ENCODE measurements around the gene ZBTB7C.

ZBTB7C gene

GRCh38 chr18:48249854-48250253 lies 159.3 kb downstream of the ZBTB7C start:
- Histone ChIP-seq H3K36me3 (ENCODE audit: insufficient read depth, low read length) (no peaks in the 10 kb centered on the region), H3K9me3 (ENCODE audit: low read length) (no peaks in the 10 kb centered on the region), H3K27me3 (ENCODE audit: insufficient read depth, low read length) (no peaks in the 10 kb centered on the region), H3K4me3 (ENCODE audit: low read length) (no peak overlapping the region), H3K4me1 (ENCODE audit: insufficient read depth, low read length) (no peaks in the 10 kb centered on the region), H2AFZ (ENCODE audit: low read depth, low read length) (no peak overlapping the region)

- H3K9me3 ChIP-seq (ENCODE audit: low read length): no peaks in the 10 kb centered on the region
- H3K36me3 ChIP-seq (ENCODE audit: insufficient read depth, low read length): no peaks in the 10 kb centered on the region
- no peaks in the 10 kb centered on the region for H3K4me1 ChIP-seq (ENCODE audit: insufficient read depth, low read length)
- no peaks in the 10 kb centered on the region for H3K27me3 ChIP-seq (ENCODE audit: insufficient read depth, low read length)
- no peak overlapping the region for H3K4me3 ChIP-seq (ENCODE audit: low read length)
- H2AFZ ChIP-seq (ENCODE audit: low read depth, low read length): no peak overlapping the region
These were observed 164.7 kb downstream of the ZBTB7C start for GRCh38 chr18:48244530-48244929.

GRCh38 chr18:48238636-48239035 lies 170.5 kb downstream of the ZBTB7C start:
- H3K4me3 ChIP-seq (ENCODE audit: low read length): no peak overlapping the region
- no peaks in the 10 kb centered on the region for H3K9me3 ChIP-seq (ENCODE audit: low read length)
- H3K36me3 ChIP-seq (ENCODE audit: insufficient read depth, low read length): no peaks in the 10 kb centered on the region

GRCh38 chr18:48238206-48238605 lies 171.0 kb downstream of the ZBTB7C start:
- Histone ChIP-seq H3K9me3 (ENCODE audit: low read length) (no peaks in the 10 kb centered on the region), H2AFZ (ENCODE audit: low read depth, low read length) (no peak overlapping the region), H3K4me1 (ENCODE audit: insufficient read depth, low read length) (no peaks in the 10 kb centered on the region), H3K4me3 (ENCODE audit: low read length) (no peak overlapping the region), H3K36me3 (ENCODE audit: insufficient read depth, low read length) (no peaks in the 10 kb centered on the region), H3K27me3 (ENCODE audit: insufficient read depth, low read length) (no peaks in the 10 kb centered on the region)

More at GRCh38 chr18:48238636-48239035, 170.5 kb downstream of the ZBTB7C start:
- no peaks in the 10 kb centered on the region for H3K4me1 ChIP-seq (ENCODE audit: insufficient read depth, low read length)
- no peaks in the 10 kb centered on the region for H3K27me3 ChIP-seq (ENCODE audit: insufficient read depth, low read length)
- no peak overlapping the region for H2AFZ ChIP-seq (ENCODE audit: low read depth, low read length)

GRCh38 chr18:48236822-48237221 lies 172.4 kb downstream of the ZBTB7C start:
- H2AFZ ChIP-seq (ENCODE audit: low read depth, low read length): no peak overlapping the region
- no peak overlapping the region for H3K4me3 ChIP-seq (ENCODE audit: low read length)
- H3K27me3 ChIP-seq (ENCODE audit: insufficient read depth, low read length): no peaks in the 10 kb centered on the region
- no peaks in the 10 kb centered on the region for H3K4me1 ChIP-seq (ENCODE audit: insufficient read depth, low read length)
- no peaks in the 10 kb centered on the region for H3K36me3 ChIP-seq (ENCODE audit: insufficient read depth, low read length)
- H3K9me3 ChIP-seq (ENCODE audit: low read length): no peaks in the 10 kb centered on the region

GRCh38 chr18:48230467-48231113 lies 178.6 kb downstream of the ZBTB7C start:
- Histone ChIP-seq H3K4me3 (ENCODE audit: low read length) (no peak overlapping the region), H2AFZ (ENCODE audit: low read depth, low read length) (no peak overlapping the region), H3K9me3 (ENCODE audit: low read length) (no peaks in the 10 kb centered on the region), H3K27me3 (ENCODE audit: insufficient read depth, low read length) (no peaks in the 10 kb centered on the region), H3K4me1 (ENCODE audit: insufficient read depth, low read length) (no peaks in the 10 kb centered on the region), H3K36me3 (ENCODE audit: insufficient read depth, low read length) (no peaks in the 10 kb centered on the region)

GRCh38 chr18:48229552-48229981 lies 179.6 kb downstream of the ZBTB7C start:
- H3K36me3 ChIP-seq (ENCODE audit: insufficient read depth, low read length): no peaks in the 10 kb centered on the region
- no peaks in the 10 kb centered on the region for H3K4me1 ChIP-seq (ENCODE audit: insufficient read depth, low read length)
- H2AFZ ChIP-seq (ENCODE audit: low read depth, low read length): no peak overlapping the region
- H3K4me3 ChIP-seq (ENCODE audit: low read length): no peak overlapping the region
- no peaks in the 10 kb centered on the region for H3K27me3 ChIP-seq (ENCODE audit: insufficient read depth, low read length)
- no peaks in the 10 kb centered on the region for H3K9me3 ChIP-seq (ENCODE audit: low read length)

GRCh38 chr18:48228841-48229240 lies 180.3 kb downstream of the ZBTB7C start:
- Histone ChIP-seq H3K4me1 (ENCODE audit: insufficient read depth, low read length) (no peaks in the 10 kb centered on the region), H3K36me3 (ENCODE audit: insufficient read depth, low read length) (no peaks in the 10 kb centered on the region), H3K27me3 (ENCODE audit: insufficient read depth, low read length) (no peaks in the 10 kb centered on the region), H3K4me3 (ENCODE audit: low read length) (no peak overlapping the region), H3K9me3 (ENCODE audit: low read length) (no peaks in the 10 kb centered on the region), H2AFZ (ENCODE audit: low read depth, low read length) (no peak overlapping the region)

GRCh38 chr18:48228301-48228715 lies 180.9 kb downstream of the ZBTB7C start:
- H2AFZ ChIP-seq (ENCODE audit: low read depth, low read length): no peak overlapping the region
- no peaks in the 10 kb centered on the region for H3K9me3 ChIP-seq (ENCODE audit: low read length)
- no peaks in the 10 kb centered on the region for H3K27me3 ChIP-seq (ENCODE audit: insufficient read depth, low read length)
- H3K36me3 ChIP-seq (ENCODE audit: insufficient read depth, low read length): no peaks in the 10 kb centered on the region
- no peak overlapping the region for H3K4me3 ChIP-seq (ENCODE audit: low read length)
- no peaks in the 10 kb centered on the region for H3K4me1 ChIP-seq (ENCODE audit: insufficient read depth, low read length)

- Histone ChIP-seq H3K9me3 (ENCODE audit: low read length) (no peaks in the 10 kb centered on the region), H3K36me3 (ENCODE audit: insufficient read depth, low read length) (no peaks in the 10 kb centered on the region), H3K27me3 (ENCODE audit: insufficient read depth, low read length) (no peaks in the 10 kb centered on the region), H3K4me1 (ENCODE audit: insufficient read depth, low read length) (no peaks in the 10 kb centered on the region), H2AFZ (ENCODE audit: low read depth, low read length) (no peak overlapping the region), H3K4me3 (ENCODE audit: low read length) (no peak overlapping the region)
These were observed 182.0 kb downstream of the ZBTB7C start for GRCh38 chr18:48227206-48227605.

- no peaks in the 10 kb centered on the region for H3K27me3 ChIP-seq (ENCODE audit: insufficient read depth, low read length)
- H3K36me3 ChIP-seq (ENCODE audit: insufficient read depth, low read length): no peaks in the 10 kb centered on the region
- no peaks in the 10 kb centered on the region for H3K4me1 ChIP-seq (ENCODE audit: insufficient read depth, low read length)
- no peak overlapping the region for H3K4me3 ChIP-seq (ENCODE audit: low read length)
- no peak overlapping the region for H2AFZ ChIP-seq (ENCODE audit: low read depth, low read length)
- H3K9me3 ChIP-seq (ENCODE audit: low read length): no peaks in the 10 kb centered on the region
These were observed 182.8 kb downstream of the ZBTB7C start for GRCh38 chr18:48226401-48226800.

- no peaks in the 10 kb centered on the region for H3K36me3 ChIP-seq (ENCODE audit: insufficient read depth, low read length)
These were observed 187.1 kb downstream of the ZBTB7C start for GRCh38 chr18:48222118-48222517.

GRCh38 chr18:48219810-48220499 lies 189.2 kb downstream of the ZBTB7C start:
- no peaks in the 10 kb centered on the region for H3K4me1 ChIP-seq (ENCODE audit: insufficient read depth, low read length)
- H3K36me3 ChIP-seq (ENCODE audit: insufficient read depth, low read length): no peaks in the 10 kb centered on the region
- no peak overlapping the region for H3K4me3 ChIP-seq (ENCODE audit: low read length)
- H2AFZ ChIP-seq (ENCODE audit: low read depth, low read length): no peak overlapping the region
- H3K9me3 ChIP-seq (ENCODE audit: low read length): no peaks in the 10 kb centered on the region
- H3K27me3 ChIP-seq (ENCODE audit: insufficient read depth, low read length): no peaks in the 10 kb centered on the region

More at GRCh38 chr18:48222118-48222517, 187.1 kb downstream of the ZBTB7C start:
- no peak overlapping the region for H3K4me3 ChIP-seq (ENCODE audit: low read length)
- no peaks in the 10 kb centered on the region for H3K27me3 ChIP-seq (ENCODE audit: insufficient read depth, low read length)
- H2AFZ ChIP-seq (ENCODE audit: low read depth, low read length): no peak overlapping the region
- no peaks in the 10 kb centered on the region for H3K9me3 ChIP-seq (ENCODE audit: low read length)
- H3K4me1 ChIP-seq (ENCODE audit: insufficient read depth, low read length): no peaks in the 10 kb centered on the region
